A549 (cell line): ENCODE results near the gene BMPER.

Source experiments
- BHLHE40 ChIP-seq: IDR thresholded peaks from 2 replicates; pipeline ENCODE4 v1.6.1; 2012; ENCODE audit warnings: low read depth, low read length, inconsistent platforms
- EP300 ChIP-seq, 2 experiments: fragments of >200 bp; sonication (Bioruptor Twin); formaldehyde crosslinking; IDR thresholded peaks; 2 replicates in 1 of 2; 3 replicates in 1 of 2; pipeline ENCODE4 v1.6.1; 2016 to 2017
- HDAC2 ChIP-seq: fragments of 200-600 bp; sonication (generic); IDR thresholded peaks from 2 replicates; pipeline ENCODE4 v1.6.1; 2016
- HOXB13 ChIP-seq: fragments of 250-450 bp; sonication (Bioruptor Pico); IDR thresholded peaks from 2 replicates; pipeline ENCODE4 v1.5.0; 2020; ENCODE audit warnings: low read depth, mild to moderate bottlenecking, moderate library complexity
- JUN ChIP-seq, 2 experiments: fragments of >200 bp; sonication (Bioruptor Twin); formaldehyde crosslinking; IDR thresholded peaks; 2 replicates in 1 of 2; 3 replicates in 1 of 2; pipeline ENCODE4 v1.6.1; 2016 to 2017
- POLR2A ChIP-seq: IDR thresholded peaks from 2 replicates; pipeline ENCODE4 v1.6.1; 2012; ENCODE audit warnings: mild to moderate bottlenecking, low read length
- RAD21 ChIP-seq, 2 experiments: fragments of >200 bp in 1 of 2; sonication (Bioruptor Twin) in 1 of 2; formaldehyde crosslinking in 1 of 2; IDR thresholded peaks in 1 of 2; conservative IDR thresholded peaks in 1 of 2; 2 replicates in 1 of 2; 3 replicates in 1 of 2; pipeline ENCODE4 v1.6.1; 2012 to 2018; ENCODE audit warnings: inconsistent platforms in 1 of 2
- TF ChIP-seq, protein P1 (sequence below): IDR thresholded peaks from 2 replicates; pipeline ENCODE4 v1.6.1; 2012
- TF ChIP-seq, protein P2 (sequence below): fragments of 250-450 bp; sonication (Bioruptor Pico); IDR thresholded peaks from 2 replicates; pipeline ENCODE4 v1.5.0; 2021; ENCODE audit warnings: mild to moderate bottlenecking, moderate library complexity, borderline replicate concordance
- TF ChIP-seq, protein P3 (sequence below): fragments of >200 bp; sonication (Bioruptor Twin); formaldehyde crosslinking; IDR thresholded peaks from 3 replicates; pipeline ENCODE4 v1.5.1; 2016

DNA sequence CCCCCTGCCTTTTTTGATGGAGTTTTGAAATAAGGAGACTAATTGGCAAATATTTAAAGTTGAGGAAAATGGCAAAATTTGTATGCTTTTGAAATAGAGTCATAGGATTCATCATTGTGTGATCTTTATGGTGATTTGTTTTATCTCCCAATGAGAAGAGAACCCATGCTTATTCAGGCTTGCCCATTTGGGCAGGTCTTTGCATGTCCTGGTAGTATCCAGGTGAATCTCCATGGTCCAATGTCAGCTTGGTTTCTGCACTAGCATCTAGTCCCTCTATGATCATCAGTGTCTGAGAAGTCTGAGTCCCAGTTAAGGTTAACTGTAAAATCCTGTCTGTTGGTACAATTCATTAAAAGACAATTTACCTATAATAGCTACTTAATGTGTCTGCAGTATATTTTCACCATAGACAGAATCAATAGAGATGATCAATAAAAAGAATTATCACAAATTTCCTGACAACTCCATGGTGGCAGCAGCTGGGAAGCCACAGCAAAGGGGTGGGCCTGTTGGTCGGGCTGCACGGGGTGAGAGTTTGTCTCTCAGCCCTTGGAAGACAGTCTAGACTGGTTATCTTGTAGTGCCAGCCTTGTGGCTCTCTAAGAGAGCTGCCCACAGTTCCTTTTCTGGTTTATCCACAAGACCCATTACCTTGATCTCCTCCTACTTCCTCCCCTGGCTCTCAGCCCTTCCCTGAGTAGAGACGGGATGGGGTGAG, 22.2 kb upstream of the BMPER start:
- TF ChIP-seq BHLHE40 (no peak), HDAC2 (no peak), POLR2A (no peak), EP300 (IDR thresholded peaks at IDR 0.05) (no peak), RAD21 (conservative IDR thresholded peaks at IDR 0.05 in 1 of 2, IDR thresholded peaks at IDR 0.05 in 1 of 2) (no peak), HOXB13 (CRISPR knock-in tag) (no peak), JUN (IDR thresholded peaks at IDR 0.05) (no peak)
- TF ChIP-seq, protein P1, sequence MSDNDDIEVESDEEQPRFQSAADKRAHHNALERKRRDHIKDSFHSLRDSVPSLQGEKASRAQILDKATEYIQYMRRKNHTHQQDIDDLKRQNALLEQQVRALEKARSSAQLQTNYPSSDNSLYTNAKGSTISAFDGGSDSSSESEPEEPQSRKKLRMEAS, result no peak
- TF ChIP-seq, protein P2, sequence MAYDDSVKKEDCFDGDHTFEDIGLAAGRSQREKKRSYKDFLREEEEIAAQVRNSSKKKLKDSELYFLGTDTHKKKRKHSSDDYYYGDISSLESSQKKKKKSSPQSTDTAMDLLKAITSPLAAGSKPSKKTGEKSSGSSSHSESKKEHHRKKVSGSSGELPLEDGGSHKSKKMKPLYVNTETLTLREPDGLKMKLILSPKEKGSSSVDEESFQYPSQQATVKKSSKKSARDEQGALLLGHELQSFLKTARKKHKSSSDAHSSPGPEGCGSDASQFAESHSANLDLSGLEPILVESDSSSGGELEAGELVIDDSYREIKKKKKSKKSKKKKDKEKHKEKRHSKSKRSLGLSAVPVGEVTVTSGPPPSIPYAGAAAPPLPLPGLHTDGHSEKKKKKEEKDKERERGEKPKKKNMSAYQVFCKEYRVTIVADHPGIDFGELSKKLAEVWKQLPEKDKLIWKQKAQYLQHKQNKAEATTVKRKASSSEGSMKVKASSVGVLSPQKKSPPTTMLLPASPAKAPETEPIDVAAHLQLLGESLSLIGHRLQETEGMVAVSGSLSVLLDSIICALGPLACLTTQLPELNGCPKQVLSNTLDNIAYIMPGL (CRISPR knock-in tag), result no peak
- TF ChIP-seq, protein P3, sequence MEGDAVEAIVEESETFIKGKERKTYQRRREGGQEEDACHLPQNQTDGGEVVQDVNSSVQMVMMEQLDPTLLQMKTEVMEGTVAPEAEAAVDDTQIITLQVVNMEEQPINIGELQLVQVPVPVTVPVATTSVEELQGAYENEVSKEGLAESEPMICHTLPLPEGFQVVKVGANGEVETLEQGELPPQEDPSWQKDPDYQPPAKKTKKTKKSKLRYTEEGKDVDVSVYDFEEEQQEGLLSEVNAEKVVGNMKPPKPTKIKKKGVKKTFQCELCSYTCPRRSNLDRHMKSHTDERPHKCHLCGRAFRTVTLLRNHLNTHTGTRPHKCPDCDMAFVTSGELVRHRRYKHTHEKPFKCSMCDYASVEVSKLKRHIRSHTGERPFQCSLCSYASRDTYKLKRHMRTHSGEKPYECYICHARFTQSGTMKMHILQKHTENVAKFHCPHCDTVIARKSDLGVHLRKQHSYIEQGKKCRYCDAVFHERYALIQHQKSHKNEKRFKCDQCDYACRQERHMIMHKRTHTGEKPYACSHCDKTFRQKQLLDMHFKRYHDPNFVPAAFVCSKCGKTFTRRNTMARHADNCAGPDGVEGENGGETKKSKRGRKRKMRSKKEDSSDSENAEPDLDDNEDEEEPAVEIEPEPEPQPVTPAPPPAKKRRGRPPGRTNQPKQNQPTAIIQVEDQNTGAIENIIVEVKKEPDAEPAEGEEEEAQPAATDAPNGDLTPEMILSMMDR, result no peak
